Subcutaneous adipose tissue (tissue), 4 donors: ENCODE results near the gene HIVEP3. TPM values are rescaled to one million over a fixed set of nuclear protein-coding genes. Genes with fewer than 3 reads are reported as not detected.

Source experiments
- CTCF ChIP-seq: fragments of 450-650 bp; IDR thresholded peaks from one replicate; pipeline ENCODE4 v1.5.1; 2016; ENCODE audit warnings: low read depth, mild to moderate bottlenecking, control low read depth, antibody characterized with exemption, moderate library complexity
- total RNA-seq, 4 donors: library from RNA; depleted of rRNA; stranded (reverse); fragments of >200 nt; gene quantifications; one replicate each; pipeline ENCODE4 v1.1.0, GENCODE V29; 2016

The HIVEP3 gene
- total RNA-seq, 4 donors from 2014 or later, result 2.4 to 9.6 (median 5.0) TPM

- no peak for TF ChIP-seq CTCF
These were observed 318.8 kb downstream of the HIVEP3 start for GRCh38 chr1:41599912-41600311.

- TF ChIP-seq CTCF, result no peak
These were observed 320.4 kb downstream of the HIVEP3 start for GRCh38 chr1:41598325-41598724.

GRCh38 chr1:41592451-41593125 is 326.1 kb downstream of the HIVEP3 start:
- no peak for TF ChIP-seq CTCF

- no peak for TF ChIP-seq CTCF
These were observed 326.8 kb downstream of the HIVEP3 start for GRCh38 chr1:41591891-41592290.

GRCh38 chr1:41590331-41590730 is 328.4 kb downstream of the HIVEP3 start:
- TF ChIP-seq CTCF, result no peak

GRCh38 chr1:41589395-41589794 is 329.3 kb downstream of the HIVEP3 start:
- no peak for TF ChIP-seq CTCF

GRCh38 chr1:41588334-41588875 is 330.3 kb downstream of the HIVEP3 start:
- TF ChIP-seq CTCF, result no peak
